Thyroid gland (tissue), 4 donors: Measurements from ENCODE around the gene DCAF6. TPM values are rescaled to one million over a fixed set of nuclear protein-coding genes. Genes with fewer than 3 reads are reported as not detected.

Experiments used
- DNase-seq, 2 donors: peaks; one replicate each; pipeline ENCODE4 v3.0.0-alpha.2; 2019
- H3K27ac ChIP-seq, 3 donors: fragments of 200-600 bp; sonication (generic); 1 replicate in 2 of 3; 2 replicates in 1 of 3; pipeline ENCODE4 v1.5.1; 2016 to 2019; ENCODE audit warnings: mild to moderate bottlenecking in 1 of 3, moderate library complexity in 1 of 3
- H3K27me3 ChIP-seq: fragments of 200-600 bp; sonication (generic); one replicate; pipeline ENCODE4 v1.5.1; 2019
- H3K36me3 ChIP-seq, 2 donors: fragments of 200-600 bp; sonication (generic); one replicate each; pipeline ENCODE4 v1.5.1; 2016 to 2019
- H3K4me1 ChIP-seq, 2 donors: fragments of 200-600 bp; sonication (generic); one replicate each; pipeline ENCODE4 v1.5.1; 2017 to 2019
- H3K4me3 ChIP-seq, 3 donors: fragments of 200-600 bp; sonication (generic); replicated peaks in 1 of 3; 1 replicate in 2 of 3; 2 replicates in 1 of 3; pipeline ENCODE4 v1.5.1; 2016; ENCODE audit warnings: mild to moderate bottlenecking in 1 of 3
- H3K9me3 ChIP-seq: fragments of 200-600 bp; sonication (generic); one replicate; pipeline ENCODE4 v1.5.1; 2017
- POLR2A ChIP-seq, 2 donors: fragments of 450-650 bp; IDR thresholded peaks; one replicate each; pipeline ENCODE4 v1.6.1; 2017; ENCODE audit warnings: antibody characterized with exemption in 2 of 2, mild to moderate bottlenecking in 2 of 2, moderate library complexity in 1 of 2
- WGBS, 2 donors: methylation state at CpG; one replicate each; pipeline ENCODE4 v1.1.5; 2017; 5-methylcytosine and 5-hydroxymethylcytosine counted together
- intact Hi-C: fragments of 100-400 bp; cut with DNase I; formaldehyde crosslinking; loops from one replicate; pipeline ENCODE4 v1.15.1; 2023
- total RNA-seq, 4 donors: library from RNA; depleted of rRNA; stranded (reverse); fragments of >200 nt; gene quantifications; one replicate each; pipeline ENCODE4 v1.2.3, GENCODE V29; 2016
- TF ChIP-seq, protein P1 (sequence below), 6 experiments: fragments of 200-600 bp in 3 of 6; fragments of 450-650 bp in 3 of 6; sonication (generic) in 3 of 6; IDR thresholded peaks; one replicate each; pipeline ENCODE4 v1.5.1; 2016 to 2019; ENCODE audit warnings: antibody characterized with exemption in 6 of 6, mild to moderate bottlenecking in 2 of 6, inconsistent platforms in 1 of 6, moderate library complexity in 1 of 6

DCAF6 gene
- total RNA-seq, 4 donors from 2014 or later, result 73.7 to 88.7 (median 79.2) TPM

DNA sequence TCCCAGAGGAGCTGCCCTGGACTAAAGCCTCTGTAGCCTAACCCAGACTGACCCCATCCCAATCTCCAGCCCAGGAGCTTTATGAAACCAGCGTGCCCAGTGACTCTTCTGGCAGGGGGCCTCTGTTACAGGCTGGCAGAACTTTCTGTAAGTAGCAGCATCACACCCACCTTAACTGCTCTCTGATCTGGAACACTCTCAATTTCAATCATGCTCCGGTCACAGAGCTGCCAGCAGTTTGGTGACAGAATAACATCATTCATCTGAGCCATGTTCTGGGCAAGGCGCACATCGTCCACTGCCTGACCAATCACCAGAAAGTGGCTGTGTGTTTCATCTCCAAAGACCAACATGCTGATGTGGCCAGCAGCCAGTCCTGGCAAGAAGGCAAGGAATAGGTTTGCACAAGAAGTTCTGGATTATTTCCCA lies 37.2 kb upstream of the DCAF6 start:
- no peak overlapping the region for H3K27ac ChIP-seq
- H3K36me3 ChIP-seq, result no peaks in the 10 kb centered on the region
- H3K4me3 ChIP-seq, result no peak overlapping the region
- peak; percentile 64 to 71 for DNase-seq
- no peaks in the 10 kb centered on the region for H3K9me3 ChIP-seq
- TF ChIP-seq, protein P1, sequence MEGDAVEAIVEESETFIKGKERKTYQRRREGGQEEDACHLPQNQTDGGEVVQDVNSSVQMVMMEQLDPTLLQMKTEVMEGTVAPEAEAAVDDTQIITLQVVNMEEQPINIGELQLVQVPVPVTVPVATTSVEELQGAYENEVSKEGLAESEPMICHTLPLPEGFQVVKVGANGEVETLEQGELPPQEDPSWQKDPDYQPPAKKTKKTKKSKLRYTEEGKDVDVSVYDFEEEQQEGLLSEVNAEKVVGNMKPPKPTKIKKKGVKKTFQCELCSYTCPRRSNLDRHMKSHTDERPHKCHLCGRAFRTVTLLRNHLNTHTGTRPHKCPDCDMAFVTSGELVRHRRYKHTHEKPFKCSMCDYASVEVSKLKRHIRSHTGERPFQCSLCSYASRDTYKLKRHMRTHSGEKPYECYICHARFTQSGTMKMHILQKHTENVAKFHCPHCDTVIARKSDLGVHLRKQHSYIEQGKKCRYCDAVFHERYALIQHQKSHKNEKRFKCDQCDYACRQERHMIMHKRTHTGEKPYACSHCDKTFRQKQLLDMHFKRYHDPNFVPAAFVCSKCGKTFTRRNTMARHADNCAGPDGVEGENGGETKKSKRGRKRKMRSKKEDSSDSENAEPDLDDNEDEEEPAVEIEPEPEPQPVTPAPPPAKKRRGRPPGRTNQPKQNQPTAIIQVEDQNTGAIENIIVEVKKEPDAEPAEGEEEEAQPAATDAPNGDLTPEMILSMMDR (IDR thresholded peaks at IDR 0.05), result no peak
- no peak for TF ChIP-seq POLR2A (IDR thresholded peaks at IDR 0.05)
- 14 to 27% methylated on average over 3 to 4 of the region's 4 CpGs for WGBS, 2 donors
- peaks cover 5 to 9% of the 10 kb centered on the region in 2 donors for H3K4me1 ChIP-seq
- H3K27me3 ChIP-seq, result no peaks in the 10 kb centered on the region
- intact Hi-C loops, result no loop called here

DNA sequence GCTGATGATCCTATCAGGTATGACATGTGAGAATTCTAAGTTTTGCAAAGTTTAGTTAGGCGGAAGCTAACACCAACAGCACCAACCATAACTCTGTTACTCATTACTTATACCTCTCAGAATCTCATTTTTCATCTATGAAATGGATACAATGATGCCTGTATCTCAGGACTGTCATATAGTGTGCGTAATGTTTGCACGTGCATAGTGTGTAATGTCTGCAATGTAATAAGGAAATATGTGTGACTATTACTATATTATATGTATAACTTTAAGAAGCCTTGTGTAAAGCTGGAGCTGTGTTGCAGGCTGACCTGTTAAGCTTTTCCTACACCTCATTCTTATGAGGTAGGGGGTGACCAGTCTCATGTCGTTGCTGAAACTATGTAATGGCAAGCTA lies 35.6 kb upstream of the DCAF6 start:
- no peak for TF ChIP-seq POLR2A (IDR thresholded peaks at IDR 0.05)
- TF ChIP-seq, protein P1 (IDR thresholded peaks at IDR 0.05), result no peak
- H3K9me3 ChIP-seq, result no peaks in the 10 kb centered on the region
- 94 to 97% methylated on average over 4 of the region's 4 CpGs for WGBS, 2 donors
- no peaks in the 10 kb centered on the region for H3K27me3 ChIP-seq
- no peak overlapping the region for H3K27ac ChIP-seq
- no peak for DNase-seq
- H3K36me3 ChIP-seq, result no peaks in the 10 kb centered on the region
- intact Hi-C loops, result no loop called here
- H3K4me3 ChIP-seq, result no peak overlapping the region
- peaks cover 20 to 21% of the 10 kb centered on the region in 2 donors for H3K4me1 ChIP-seq

DNA sequence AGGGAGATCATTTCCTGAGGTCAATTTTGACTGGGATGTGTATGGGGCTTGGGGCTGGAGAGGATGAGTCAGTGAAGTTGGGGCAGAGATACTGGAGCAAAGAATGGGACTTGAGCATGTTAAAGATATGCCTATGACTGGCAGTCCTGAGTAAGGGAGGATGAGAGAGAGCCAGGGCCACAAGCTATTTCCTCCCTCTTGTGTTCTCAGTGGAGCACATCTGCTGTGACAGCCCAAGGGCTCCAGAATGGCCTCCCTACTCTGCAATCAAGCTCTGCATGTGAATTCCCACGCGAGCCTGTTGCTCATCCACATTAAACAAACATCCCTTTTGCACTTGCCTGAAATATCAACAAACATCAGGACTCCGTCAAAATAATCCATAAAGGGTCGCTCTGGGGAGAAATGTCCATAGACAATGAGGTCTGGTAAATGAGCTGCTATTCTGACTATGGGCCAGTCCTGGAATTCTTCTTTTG lies 31.8 kb upstream of the DCAF6 start:
- intact Hi-C loops, result no loop called here
- whole genome bisulfite sequencing, 2 donors, result 22 to 33% methylated on average over 4 of the region's 4 CpGs
- TF ChIP-seq POLR2A (IDR thresholded peaks at IDR 0.05), result no peak
- TF ChIP-seq, protein P1 (IDR thresholded peaks at IDR 0.05), result no peak

DNA sequence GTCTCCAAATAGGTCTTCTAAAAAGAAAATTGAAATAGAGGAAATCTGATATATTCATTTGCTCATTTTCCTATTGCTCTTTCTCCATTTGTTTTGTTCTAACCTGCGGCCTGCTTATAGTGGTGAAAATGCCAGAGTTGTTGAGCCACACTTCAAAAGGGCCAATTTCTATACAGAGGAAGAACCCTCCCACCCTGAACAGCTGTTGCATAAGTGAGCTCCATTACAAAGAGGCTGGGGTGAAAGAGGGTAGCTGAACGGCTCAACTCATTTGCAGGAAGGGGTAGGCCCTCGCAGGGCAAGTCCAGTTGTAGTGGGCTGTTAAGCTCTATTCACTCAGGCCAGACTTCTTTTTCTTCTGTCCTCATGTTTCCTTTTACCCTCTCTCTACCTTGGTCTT lies 31.3 kb upstream of the DCAF6 start:
- DNase-seq, result no peak
- H3K27me3 ChIP-seq, result no peaks in the 10 kb centered on the region
- no peaks in the 10 kb centered on the region for H3K9me3 ChIP-seq
- intact Hi-C loops, result no loop called here
- no peak for TF ChIP-seq POLR2A (IDR thresholded peaks at IDR 0.05)
- TF ChIP-seq, protein P1 (IDR thresholded peaks at IDR 0.05), result no peak
- H3K4me1 ChIP-seq, result peaks cover 15 to 20% of the 10 kb centered on the region in 2 donors
- H3K4me3 ChIP-seq, result no peak overlapping the region
- WGBS, 2 donors, result 70 to 77% methylated on average over 3 of the region's 3 CpGs
- H3K36me3 ChIP-seq, result no peaks in the 10 kb centered on the region
- H3K27ac ChIP-seq, result peak overlapping the region in 1 of 3 donors; percentile 31

More for the DNA sequence above, 31.8 kb upstream of the DCAF6 start:
- no peaks in the 10 kb centered on the region for H3K9me3 ChIP-seq
- DNase-seq, result peak; percentile 62 to 72
- no peak overlapping the region for H3K4me3 ChIP-seq
- H3K4me1 ChIP-seq, result peaks cover 15 to 20% of the 10 kb centered on the region in 2 donors
- H3K36me3 ChIP-seq, result no peaks in the 10 kb centered on the region
- no peaks in the 10 kb centered on the region for H3K27me3 ChIP-seq
- H3K27ac ChIP-seq, result peak overlapping the region in 1 of 3 donors; percentile 31

DNA sequence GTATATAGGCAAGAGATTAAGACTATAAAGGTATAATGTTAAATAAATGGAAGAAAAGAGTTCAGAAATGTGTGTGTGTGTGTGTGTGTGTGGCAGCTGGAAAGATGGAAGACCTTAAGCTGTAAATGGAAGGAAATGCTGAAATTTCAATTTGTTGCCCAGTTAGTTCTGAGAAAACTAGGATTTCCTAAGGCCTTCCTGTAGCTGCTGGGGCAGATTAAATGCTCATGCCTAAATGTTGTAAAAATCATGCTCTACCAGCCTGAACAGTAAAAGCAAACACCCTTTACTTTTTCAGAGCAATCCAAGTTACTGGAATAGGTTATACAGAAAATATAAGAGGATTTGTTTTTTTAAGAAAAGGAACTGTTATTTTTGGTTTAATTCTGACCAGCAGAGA lies 30.8 kb upstream of the DCAF6 start:
- peak overlapping the region in 1 of 3 donors; percentile 31 for H3K27ac ChIP-seq
- intact Hi-C loops, result no loop called here
- no peaks in the 10 kb centered on the region for H3K36me3 ChIP-seq
- no peaks in the 10 kb centered on the region for H3K27me3 ChIP-seq
- H3K4me1 ChIP-seq, result peaks cover 15 to 20% of the 10 kb centered on the region in 2 donors
- H3K4me3 ChIP-seq, result no peak overlapping the region
- H3K9me3 ChIP-seq, result no peaks in the 10 kb centered on the region
- TF ChIP-seq POLR2A (IDR thresholded peaks at IDR 0.05), result no peak
- TF ChIP-seq, protein P1 (IDR thresholded peaks at IDR 0.05), result no peak
- no peak for DNase-seq
